Measurements from ENCODE around the gene ETV3L. TPM values are rescaled to one million over a fixed set of nuclear protein-coding genes. Genes with fewer than 3 reads are reported as not detected.
"Not testable (repeated sequence)": the region's sequence is repeated elsewhere in the genome, so short reads cannot be mapped to it uniquely, and the experiment has no call there.

The ETV3L gene
- total and polyA plus RNA-seq, 4 donors: 0.10 to 0.17 (median 0.11) TPM; not detected in 1

GRCh38 chr1:157059241-157059640, 40.4 kb downstream of the ETV3L start:
- WGBS (ENCODE audit: insufficient coverage): 55% methylated on average over 1 of the region's 3 CpGs
- not testable (repeated sequence) for H3K27ac ChIP-seq (ENCODE audit: low read depth, low read length); H3K9me3 ChIP-seq (ENCODE audit: control insufficient read depth, insufficient read depth, low read length)

GRCh38 chr1:157056269-157056668, 43.3 kb downstream of the ETV3L start:
- H3K27ac ChIP-seq (ENCODE audit: low read depth, low read length): no peak overlapping the region
- H3K4me1 ChIP-seq (ENCODE audit: control insufficient read depth, insufficient read depth, low read length): no peaks in the 10 kb centered on the region
- no peak for DNase-seq (ENCODE audit: low read depth in 4 of 6, low spot score in 6 of 6)
- H3K27me3 ChIP-seq (ENCODE audit: control insufficient read depth, insufficient read depth, low read length): no peaks in the 10 kb centered on the region
- H3K4me3 ChIP-seq (ENCODE audit: low read depth, low read length): no peak overlapping the region
- no peaks in the 10 kb centered on the region for H3K36me3 ChIP-seq (ENCODE audit: control insufficient read depth, insufficient read depth, low read length)
- no CpG with 5 or more reads among the region's 1 CpG for WGBS (ENCODE audit: insufficient coverage)
- peaks cover 4% of the 10 kb centered on the region for H3K9me3 ChIP-seq (ENCODE audit: control insufficient read depth, insufficient read depth, low read length)

More at GRCh38 chr1:157059241-157059640, 40.4 kb downstream of the ETV3L start:
- not testable (repeated sequence) for H3K4me1 ChIP-seq (ENCODE audit: control insufficient read depth, insufficient read depth, low read length); H3K4me3 ChIP-seq (ENCODE audit: low read depth, low read length); DNase-seq (ENCODE audit: low read depth in 4 of 6, low spot score in 6 of 6); H3K27me3 ChIP-seq (ENCODE audit: control insufficient read depth, insufficient read depth, low read length); H3K36me3 ChIP-seq (ENCODE audit: control insufficient read depth, insufficient read depth, low read length)

- H3K4me3 ChIP-seq (ENCODE audit: low read depth, low read length); H3K4me1 ChIP-seq (ENCODE audit: control insufficient read depth, insufficient read depth, low read length); H3K36me3 ChIP-seq (ENCODE audit: control insufficient read depth, insufficient read depth, low read length); H3K27ac ChIP-seq (ENCODE audit: low read depth, low read length); H3K9me3 ChIP-seq (ENCODE audit: control insufficient read depth, insufficient read depth, low read length); DNase-seq (ENCODE audit: low read depth in 4 of 6, low spot score in 6 of 6); H3K27me3 ChIP-seq (ENCODE audit: control insufficient read depth, insufficient read depth, low read length): not testable (repeated sequence)
- WGBS (ENCODE audit: insufficient coverage): no CpG with 5 or more reads among the region's 5 CpGs
These were observed 43.9 kb downstream of the ETV3L start for GRCh38 chr1:157055729-157056128.

GRCh38 chr1:157050836-157051235, 48.8 kb downstream of the ETV3L start:
- Histone ChIP-seq H3K9me3 (ENCODE audit: control insufficient read depth, insufficient read depth, low read length) (no peaks in the 10 kb centered on the region), H3K27ac (ENCODE audit: low read depth, low read length) (no peak overlapping the region), H3K36me3 (ENCODE audit: control insufficient read depth, insufficient read depth, low read length) (no peaks in the 10 kb centered on the region), H3K27me3 (ENCODE audit: control insufficient read depth, insufficient read depth, low read length) (no peaks in the 10 kb centered on the region), H3K4me3 (ENCODE audit: low read depth, low read length) (no peak overlapping the region), H3K4me1 (ENCODE audit: control insufficient read depth, insufficient read depth, low read length) (peaks cover 3% of the 10 kb centered on the region)
- 78% methylated on average over 1 of the region's 2 CpGs for WGBS (ENCODE audit: insufficient coverage)
- no peak for DNase-seq (ENCODE audit: low read depth in 4 of 6, low spot score in 6 of 6)

GRCh38 chr1:157047062-157047410, 52.6 kb downstream of the ETV3L start:
- Histone ChIP-seq H3K4me3 (ENCODE audit: low read depth, low read length) (no peak overlapping the region), H3K27me3 (ENCODE audit: control insufficient read depth, insufficient read depth, low read length) (no peaks in the 10 kb centered on the region), H3K9me3 (ENCODE audit: control insufficient read depth, insufficient read depth, low read length) (no peaks in the 10 kb centered on the region), H3K36me3 (ENCODE audit: control insufficient read depth, insufficient read depth, low read length) (no peaks in the 10 kb centered on the region), H3K4me1 (ENCODE audit: control insufficient read depth, insufficient read depth, low read length) (peaks cover 17% of the 10 kb centered on the region), H3K27ac (ENCODE audit: low read depth, low read length) (no peak overlapping the region)
- no CpG with 5 or more reads among the region's 2 CpGs for WGBS (ENCODE audit: insufficient coverage)
- DNase-seq (ENCODE audit: low read depth in 4 of 6, low spot score in 6 of 6): no peak

GRCh38 chr1:157045250-157046218, 54.1 kb downstream of the ETV3L start, which contains the start of gene ARHGEF11:
TSS of gene ARHGEF11 (minus strand) at chr1:157045742. CDS start at chr1:157044330, 1,412 bp downstream.
- peak; percentile 74 to 96 (median 86) for DNase-seq (ENCODE audit: low read depth in 4 of 6, low spot score in 6 of 6)
- WGBS (ENCODE audit: insufficient coverage): under 1% methylated on average over 112 of the region's 120 CpGs
- H3K27me3 ChIP-seq (ENCODE audit: control insufficient read depth, insufficient read depth, low read length): no peaks in the 10 kb centered on the region
- peaks cover 17% of the 10 kb centered on the region for H3K4me1 ChIP-seq (ENCODE audit: control insufficient read depth, insufficient read depth, low read length)
- peak within 1 kb of the TSS; percentile 82 for H3K27ac ChIP-seq (ENCODE audit: low read depth, low read length)
- H3K4me3 ChIP-seq (ENCODE audit: low read depth, low read length): peak within 1 kb of the TSS; percentile 63
- H3K9me3 ChIP-seq (ENCODE audit: control insufficient read depth, insufficient read depth, low read length): no peaks in the 10 kb centered on the region
- H3K36me3 ChIP-seq (ENCODE audit: control insufficient read depth, insufficient read depth, low read length): no peaks in the 10 kb centered on the region

GRCh38 chr1:157044326-157044725, 55.3 kb downstream of the ETV3L start:
- H3K36me3 ChIP-seq (ENCODE audit: control insufficient read depth, insufficient read depth, low read length): no peaks in the 10 kb centered on the region
- no peak overlapping the region for H3K27ac ChIP-seq (ENCODE audit: low read depth, low read length)
- no peaks in the 10 kb centered on the region for H3K9me3 ChIP-seq (ENCODE audit: control insufficient read depth, insufficient read depth, low read length)
- H3K4me1 ChIP-seq (ENCODE audit: control insufficient read depth, insufficient read depth, low read length): peaks cover 17% of the 10 kb centered on the region
- peak in 2 of 6 donors; percentile 15 to 33 for DNase-seq (ENCODE audit: low read depth in 4 of 6, low spot score in 6 of 6)
- no peaks in the 10 kb centered on the region for H3K27me3 ChIP-seq (ENCODE audit: control insufficient read depth, insufficient read depth, low read length)
- WGBS (ENCODE audit: insufficient coverage): 0% methylated on average over 1 of the region's 6 CpGs
- peak overlapping the region; percentile 63 for H3K4me3 ChIP-seq (ENCODE audit: low read depth, low read length)

- Histone ChIP-seq H3K9me3 (ENCODE audit: control insufficient read depth, insufficient read depth, low read length) (no peaks in the 10 kb centered on the region), H3K36me3 (ENCODE audit: control insufficient read depth, insufficient read depth, low read length) (no peaks in the 10 kb centered on the region), H3K27me3 (ENCODE audit: control insufficient read depth, insufficient read depth, low read length) (no peaks in the 10 kb centered on the region), H3K4me1 (ENCODE audit: control insufficient read depth, insufficient read depth, low read length) (peaks cover 17% of the 10 kb centered on the region), H3K27ac (ENCODE audit: low read depth, low read length) (no peak overlapping the region), H3K4me3 (ENCODE audit: low read depth, low read length) (peak overlapping the region; percentile 63)
- DNase-seq (ENCODE audit: low read depth in 4 of 6, low spot score in 6 of 6): no peak
- whole genome bisulfite sequencing (ENCODE audit: insufficient coverage): 71% methylated on average over 2 of the region's 2 CpGs
These were observed 55.9 kb downstream of the ETV3L start for GRCh38 chr1:157043685-157044084.

GRCh38 chr1:157042846-157043245, 56.8 kb downstream of the ETV3L start:
- Histone ChIP-seq H3K4me3 (ENCODE audit: low read depth, low read length) (peak overlapping the region; percentile 63), H3K36me3 (ENCODE audit: control insufficient read depth, insufficient read depth, low read length) (no peaks in the 10 kb centered on the region)
- no CpG with 5 or more reads among the region's 2 CpGs for WGBS (ENCODE audit: insufficient coverage)

More at GRCh38 chr1:157042846-157043245, 56.8 kb downstream of the ETV3L start:
- Histone ChIP-seq H3K4me1 (ENCODE audit: control insufficient read depth, insufficient read depth, low read length) (peaks cover 17% of the 10 kb centered on the region), H3K27me3 (ENCODE audit: control insufficient read depth, insufficient read depth, low read length) (no peaks in the 10 kb centered on the region), H3K9me3 (ENCODE audit: control insufficient read depth, insufficient read depth, low read length) (no peaks in the 10 kb centered on the region), H3K27ac (ENCODE audit: low read depth, low read length) (no peak overlapping the region)
- no peak for DNase-seq (ENCODE audit: low read depth in 4 of 6, low spot score in 6 of 6)

Measured in spinal cord (tissue), 10 donors.